Small intestine (tissue), 7 donors: Measurements from ENCODE around the gene CCNI. TPM values are rescaled to one million over a fixed set of nuclear protein-coding genes. Genes with fewer than 3 reads are reported as not detected.

ENCODE experiments used
- DNase-seq, 2 donors: peaks; one replicate each; pipeline versions ENCODE4 v3.0.0 to v3.0.0-alpha.2; 2013
- FAIRE-seq: peaks from 2 replicates; lab custom pipeline; 2012; peaks lifted over from hg19 to GRCh38; lab: Jason Lieb, UNC
- H3K27ac ChIP-seq, 3 donors: one replicate each; pipeline ENCODE4 v1.5.1; 2013; ENCODE audit warnings: low read length in 2 of 3, mild to moderate bottlenecking in 2 of 3, control low read depth in 1 of 3, inconsistent platforms in 1 of 3, low read depth in 1 of 3, moderate library complexity in 1 of 3
- H3K27me3 ChIP-seq, 3 donors: one replicate each; pipeline ENCODE4 v1.6.1; 2013; ENCODE audit warnings: low read length in 3 of 3, inconsistent platforms in 1 of 3; ENCODE audit not compliant: control insufficient read depth in 3 of 3, insufficient read depth in 3 of 3
- H3K36me3 ChIP-seq, 3 donors: one replicate each; pipeline ENCODE4 v1.6.1; 2013; ENCODE audit warnings: low read length in 3 of 3, inconsistent platforms in 1 of 3, low read depth in 1 of 3, mild to moderate bottlenecking in 1 of 3, moderate library complexity in 1 of 3; ENCODE audit not compliant: control insufficient read depth in 3 of 3, insufficient read depth in 2 of 3
- H3K4me1 ChIP-seq, 3 donors: one replicate each; pipeline ENCODE4 v1.6.1; 2013; ENCODE audit warnings: low read length in 2 of 3, inconsistent platforms in 1 of 3, low read depth in 1 of 3, mild to moderate bottlenecking in 1 of 3, moderate library complexity in 1 of 3; ENCODE audit not compliant: control insufficient read depth in 3 of 3, insufficient read depth in 2 of 3
- H3K4me3 ChIP-seq, 3 donors: one replicate each; pipeline ENCODE4 v1.5.1; 2013; ENCODE audit warnings: low read length in 3 of 3, control low read depth in 1 of 3, inconsistent platforms in 1 of 3, low read depth in 1 of 3, mild to moderate bottlenecking in 1 of 3, moderate library complexity in 1 of 3
- H3K9me3 ChIP-seq, 2 donors: one replicate each; pipeline ENCODE4 v1.6.1; 2013; ENCODE audit warnings: low read depth in 1 of 2, low read length in 1 of 2; ENCODE audit not compliant: control insufficient read depth in 2 of 2, insufficient read depth in 1 of 2
- WGBS, 3 donors: extraction: QIAGEN DNeasy Blood & Tissue Kit; methylation state at CpG; one replicate each; pipeline ENCODE4 v1.1.7; 2013; 5-methylcytosine and 5-hydroxymethylcytosine counted together
- polyA plus RNA-seq, 4 donors: library from polyadenylated mRNA; stranded (reverse) in 3 of 4; unstranded in 1 of 4; fragments of 200-250 nt in 3 of 4; fragments of 120-200 nt in 1 of 4; gene quantifications; one replicate each; pipeline versions ENCODE4 v1.2.1 to v1.2.3, GENCODE V29; 2013
- donor health status: healthy with polysubstance abuse.
- donor health status: control.
- donor health status: control.
- donor health status: Bipolar disorder and iron deficiency.
- donor health status: healthy.

The CCNI gene
- polyA plus RNA-seq, 4 donors: 78.9 to 261 (median 131) TPM

DNA sequence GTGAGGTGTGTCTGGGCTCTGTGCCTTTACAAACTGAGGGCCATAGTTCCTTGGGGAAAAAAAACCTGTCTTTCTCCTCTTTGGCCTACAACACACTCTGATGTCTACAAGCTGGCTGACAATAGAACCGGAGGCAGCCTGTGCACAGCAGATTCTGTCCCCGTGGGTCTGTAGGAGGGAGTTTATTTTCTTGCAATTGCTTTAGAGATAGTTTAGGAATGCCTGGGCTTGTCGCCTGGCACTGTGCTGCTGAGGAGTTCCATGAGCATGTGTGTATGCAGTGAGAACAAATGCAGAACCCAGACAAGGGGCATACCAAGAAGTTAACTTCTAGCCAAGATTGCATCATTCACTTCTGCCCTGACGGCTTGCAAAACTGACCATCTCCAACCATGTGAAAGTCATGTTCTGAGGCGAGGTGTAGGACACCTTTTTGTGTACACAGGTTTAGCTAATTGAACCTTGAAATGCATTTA is 54.1 kb downstream of the CCNI start:
- no peaks in the 10 kb centered on the region for H3K9me3 ChIP-seq
- H3K36me3 ChIP-seq: peaks cover 12 to 44% (median 15%) of the 10 kb centered on the region in 3 donors
- no peak for DNase-seq
- FAIRE-seq: no peak
- H3K27ac ChIP-seq: no peak overlapping the region
- 70 to 86% (median 82%) methylated on average over 5 of the region's 5 CpGs for WGBS, 3 donors
- H3K4me1 ChIP-seq: no peaks in the 10 kb centered on the region
- no peak overlapping the region for H3K4me3 ChIP-seq
- no peaks in the 10 kb centered on the region for H3K27me3 ChIP-seq

DNA sequence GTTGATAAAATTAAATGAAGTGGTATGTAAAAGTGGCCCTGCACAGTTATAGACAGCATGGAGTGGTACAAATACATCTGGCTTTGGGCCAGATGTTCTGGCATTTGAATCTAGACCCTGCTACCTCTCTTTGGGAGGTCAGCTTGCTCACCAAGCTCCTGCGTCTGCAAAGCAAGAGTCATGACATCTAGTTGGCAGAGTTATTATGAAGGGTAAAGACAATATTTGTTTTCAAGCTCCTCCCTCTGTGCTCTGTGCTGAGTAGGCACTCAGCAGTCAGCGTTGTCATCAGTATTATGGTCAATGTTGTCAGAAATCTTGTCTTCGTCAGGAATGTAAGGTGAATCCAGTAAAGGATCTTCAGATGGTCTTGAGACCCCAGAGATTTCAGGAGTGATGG is 55.8 kb downstream of the CCNI start:
- FAIRE-seq: no peak
- Histone ChIP-seq H3K4me1 (no peaks in the 10 kb centered on the region), H3K4me3 (no peak overlapping the region), H3K27me3 (no peaks in the 10 kb centered on the region), H3K9me3 (no peaks in the 10 kb centered on the region), H3K36me3 (peaks cover 11 to 43% (median 14%) of the 10 kb centered on the region in 3 donors), H3K27ac (no peak overlapping the region)
- 91 to 95% (median 92%) methylated on average over 3 of the region's 3 CpGs for WGBS, 3 donors
- DNase-seq: no peak

DNA sequence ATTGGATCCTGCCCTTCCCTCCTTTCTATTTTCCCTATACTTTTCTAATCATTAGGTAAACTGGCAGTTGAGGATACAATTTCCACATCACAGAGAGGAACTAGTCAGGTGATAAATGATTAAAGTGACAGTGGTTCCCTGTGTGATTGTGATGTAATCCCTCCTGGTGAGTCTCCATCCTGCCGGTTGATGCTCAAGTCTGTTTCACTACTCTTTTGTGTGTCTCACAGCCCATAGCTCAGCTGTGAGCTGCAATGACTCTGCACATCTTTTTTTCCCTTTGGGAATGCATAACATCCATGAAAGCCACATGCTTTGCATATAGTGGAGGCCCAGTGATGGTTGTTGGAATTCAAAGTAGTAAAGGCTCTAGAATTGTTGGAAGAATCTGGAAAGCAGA is 60.4 kb downstream of the CCNI start:
- DNase-seq: no peak
- Histone ChIP-seq H3K27ac (no peak overlapping the region), H3K27me3 (no peaks in the 10 kb centered on the region), H3K4me1 (peaks cover 0 to 2% (median 0%) of the 10 kb centered on the region in 3 donors), H3K36me3 (peaks cover 3 to 21% (median 5%) of the 10 kb centered on the region in 3 donors), H3K4me3 (no peak overlapping the region), H3K9me3 (no peaks in the 10 kb centered on the region)
- FAIRE-seq: no peak
- 66 to 71% (median 67%) methylated on average over 1 of the region's 1 CpG for WGBS, 3 donors

DNA sequence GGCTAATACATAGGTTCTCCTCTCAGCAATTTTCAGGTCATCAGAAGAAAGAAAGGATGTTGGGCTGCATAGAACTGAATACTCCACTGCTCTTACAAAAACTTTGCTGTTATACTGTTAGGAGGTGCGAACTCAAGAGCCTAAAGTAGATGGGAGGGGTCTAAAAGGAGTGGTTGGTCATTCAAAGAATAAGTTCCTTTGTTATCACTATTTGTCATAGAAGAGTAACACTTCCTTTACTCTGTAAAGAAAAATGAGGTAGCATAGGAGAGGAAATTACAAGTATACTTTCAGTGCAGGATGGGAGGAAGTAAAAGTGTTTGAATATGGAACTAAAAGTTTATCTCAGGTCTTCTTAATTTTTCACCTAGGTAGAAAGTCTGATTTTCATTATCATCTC is 61.5 kb downstream of the CCNI start:
- FAIRE-seq (no peak), DNase-seq (no peak)
- no peak overlapping the region for H3K4me3 ChIP-seq
- H3K27ac ChIP-seq: no peak overlapping the region
- H3K4me1 ChIP-seq: peaks cover 0 to 2% (median 0%) of the 10 kb centered on the region in 3 donors
- 71 to 97% (median 87%) methylated on average over 1 of the region's 1 CpG for WGBS, 3 donors
- peaks cover 3 to 16% (median 5%) of the 10 kb centered on the region in 3 donors for H3K36me3 ChIP-seq
- no peaks in the 10 kb centered on the region for H3K27me3 ChIP-seq
- no peaks in the 10 kb centered on the region for H3K9me3 ChIP-seq

DNA sequence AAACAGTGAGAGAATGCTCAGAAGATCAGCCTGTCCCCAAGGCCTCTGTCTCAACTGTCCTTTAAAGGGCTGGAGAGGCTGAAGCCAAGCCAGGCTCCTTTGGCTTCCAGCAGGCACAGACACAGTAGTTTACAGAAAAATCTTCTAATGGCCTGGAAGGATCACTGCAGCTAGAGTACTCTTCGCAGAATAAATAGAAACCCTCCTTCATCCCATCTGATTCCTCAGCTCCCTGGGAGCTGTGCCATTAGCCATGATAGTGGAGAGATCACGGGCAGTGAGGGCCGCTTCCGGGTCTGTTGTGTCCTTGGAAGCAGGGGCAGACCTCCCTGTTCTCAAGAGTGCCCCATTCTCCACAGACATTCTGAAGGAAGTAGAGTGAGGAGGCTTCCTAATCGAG is 63.1 kb downstream of the CCNI start:
- FAIRE-seq (no peak), DNase-seq (no peak)
- peaks cover 0 to 7% (median 0%) of the 10 kb centered on the region in 3 donors for H3K4me1 ChIP-seq
- no peaks in the 10 kb centered on the region for H3K27me3 ChIP-seq
- no peaks in the 10 kb centered on the region for H3K9me3 ChIP-seq
- peaks cover 2 to 11% (median 5%) of the 10 kb centered on the region in 3 donors for H3K36me3 ChIP-seq
- WGBS, 3 donors: 66 to 87% (median 79%) methylated on average over 5 of the region's 5 CpGs
- peak overlapping the region in 1 of 3 donors; percentile 22 for H3K27ac ChIP-seq
- H3K4me3 ChIP-seq: no peak overlapping the region

DNA sequence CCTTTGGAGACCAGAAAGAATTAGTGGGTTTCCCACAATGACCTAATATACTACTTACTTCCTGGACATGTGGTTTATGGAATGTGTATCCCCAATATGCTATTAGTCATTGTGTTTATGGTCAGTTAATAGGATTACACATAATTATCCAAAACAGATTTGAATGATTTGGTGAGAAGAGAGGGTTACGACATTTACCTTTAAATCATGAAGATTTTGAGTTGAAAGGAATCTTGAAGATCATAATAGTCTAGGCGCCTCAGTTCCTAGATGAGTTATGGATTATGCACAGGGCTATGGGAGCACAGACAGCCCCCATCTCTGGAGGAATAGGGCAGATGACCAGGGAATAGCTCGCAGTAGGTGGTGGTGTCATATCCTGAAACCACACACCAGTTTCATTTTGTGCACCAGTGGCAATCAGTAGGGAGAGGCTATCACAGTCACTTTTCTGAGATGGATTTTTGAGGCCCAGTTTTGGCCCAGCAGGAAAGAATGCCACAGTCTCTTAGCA is 64.9 kb downstream of the CCNI start:
- 91 to 92% (median 92%) methylated on average over 3 of the region's 3 CpGs for WGBS, 3 donors
- FAIRE-seq: no peak
- Histone ChIP-seq H3K4me3 (no peak overlapping the region), H3K4me1 (peaks cover 0 to 14% (median 0%) of the 10 kb centered on the region in 3 donors), H3K9me3 (no peaks in the 10 kb centered on the region), H3K36me3 (peaks cover 2 to 12% (median 4%) of the 10 kb centered on the region in 3 donors), H3K27me3 (no peaks in the 10 kb centered on the region), H3K27ac (no peak overlapping the region)
- DNase-seq: no peak

DNA sequence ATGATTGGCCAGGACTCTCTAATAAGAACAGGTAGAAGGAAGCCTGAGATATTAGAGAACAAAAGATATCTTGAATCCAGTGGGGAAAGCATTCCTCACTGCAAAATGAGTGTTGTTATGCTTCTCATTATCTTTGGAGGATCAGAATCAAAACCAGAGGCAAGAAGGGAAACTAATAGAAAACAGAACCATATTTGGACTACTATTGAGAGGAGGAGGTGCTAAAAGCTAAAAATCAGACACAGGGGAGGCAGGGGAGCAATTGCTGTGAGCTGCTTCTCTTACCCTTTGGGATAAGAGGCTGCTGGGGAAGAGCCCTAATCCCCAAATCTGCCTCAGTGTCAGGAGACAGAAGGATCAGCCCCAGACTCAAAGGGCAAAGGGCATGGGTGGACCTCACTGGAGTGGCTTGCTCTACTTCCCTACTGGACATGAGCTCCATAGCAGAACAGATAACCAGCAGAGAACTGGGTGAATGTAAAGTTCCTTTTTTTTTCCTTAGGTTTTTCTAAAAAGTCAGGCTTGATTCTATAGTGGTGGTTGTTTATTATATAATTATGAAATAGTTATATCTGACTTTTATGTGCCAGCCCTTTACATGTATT is 66.2 kb downstream of the CCNI start:
- peak overlapping the region in 1 of 3 donors; percentile 57 for H3K27ac ChIP-seq

DNA sequence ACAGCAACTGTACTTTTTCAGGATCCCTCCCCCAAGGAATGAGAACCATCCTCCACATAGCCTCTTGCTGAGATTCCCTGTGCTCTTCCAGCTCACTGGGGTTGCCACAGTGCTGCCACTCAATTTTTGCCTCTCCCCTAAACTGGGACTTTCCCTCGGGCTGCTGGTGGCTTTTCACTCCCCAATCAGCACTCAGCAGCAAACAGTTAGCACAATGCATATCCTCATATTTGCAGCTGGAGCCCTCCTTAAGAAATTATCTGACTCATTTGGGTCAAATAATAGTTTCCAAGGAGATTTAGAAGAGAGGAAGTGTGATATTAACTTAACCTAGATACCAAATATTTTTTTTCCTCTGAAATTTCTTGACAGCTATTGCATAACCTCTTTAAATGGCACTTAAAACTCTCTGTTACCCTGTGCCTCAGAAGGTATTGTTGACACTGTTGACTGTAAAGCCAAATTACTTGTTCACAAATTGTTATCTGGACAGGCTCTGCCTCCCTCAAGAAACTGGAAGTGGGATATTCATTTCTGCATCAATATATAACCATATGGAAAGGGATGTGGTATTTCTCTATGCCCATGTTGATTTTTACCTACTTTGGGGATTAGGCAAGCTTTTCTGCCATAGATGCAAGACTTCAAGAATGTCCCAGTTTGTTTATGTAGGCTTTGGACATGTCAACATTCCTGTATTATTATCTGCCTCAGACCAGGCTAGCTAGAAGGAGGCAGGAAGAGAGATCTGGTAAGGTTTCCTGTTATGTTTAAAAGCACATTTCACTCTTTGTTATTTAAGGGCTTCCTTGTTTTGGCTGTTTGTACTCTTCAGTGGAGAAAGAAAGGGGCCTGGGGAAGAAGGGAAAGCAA is 68.2 kb downstream of the CCNI start:
- DNase-seq (no peak), FAIRE-seq (no peak)
- H3K27me3 ChIP-seq: no peaks in the 10 kb centered on the region
- H3K4me3 ChIP-seq: no peak overlapping the region
- no peaks in the 10 kb centered on the region for H3K9me3 ChIP-seq
- WGBS, 3 donors: 37 to 72% (median 60%) methylated on average over 1 of the region's 1 CpG
- peaks cover 4 to 8% (median 5%) of the 10 kb centered on the region in 3 donors for H3K36me3 ChIP-seq
- peak overlapping the region in 1 of 3 donors; percentile 81 for H3K27ac ChIP-seq
- H3K4me1 ChIP-seq: peaks cover 0 to 14% (median 0%) of the 10 kb centered on the region in 3 donors

More for the DNA sequence above, 66.2 kb downstream of the CCNI start:
- H3K4me1 ChIP-seq: peaks cover 0 to 14% (median 0%) of the 10 kb centered on the region in 3 donors
- DNase-seq (no peak), FAIRE-seq (no peak)
- no peaks in the 10 kb centered on the region for H3K9me3 ChIP-seq
- H3K27me3 ChIP-seq: no peaks in the 10 kb centered on the region
- peaks cover 2 to 12% (median 4%) of the 10 kb centered on the region in 3 donors for H3K36me3 ChIP-seq
- no peak overlapping the region for H3K4me3 ChIP-seq
